Endothelial cell of umbilical vein (primary cell): Measurements from ENCODE around the gene HIVEP3.

Experiments
- CTCF ChIP-seq, 2 donors: IDR thresholded peaks; 1 replicate in 1 of 2; 2 replicates in 1 of 2; pipeline ENCODE4 v1.5.1; 2011; ENCODE audit warnings: low read length in 2 of 2, mild to moderate bottlenecking in 2 of 2, moderate library complexity in 2 of 2, control low read depth in 1 of 2, inconsistent platforms in 1 of 2, low read depth in 1 of 2; ENCODE audit not compliant: insufficient read depth in 1 of 2; ENCODE audit errors: extremely low read depth in 1 of 2
- EZH2 ChIP-seq: IDR thresholded peaks from 2 replicates; pipeline ENCODE4 v1.6.1; 2012; ENCODE audit warnings: borderline replicate concordance, low read depth, mild to moderate bottlenecking, moderate library complexity, low read length, inconsistent platforms; ENCODE audit not compliant: severe bottlenecking
- FOS ChIP-seq: IDR thresholded peaks from 2 replicates; pipeline ENCODE4 v1.6.1; 2011; ENCODE audit warnings: mild to moderate bottlenecking, low read length, moderate library complexity, borderline replicate concordance; ENCODE audit not compliant: insufficient read depth
- MAX ChIP-seq: IDR thresholded peaks from 2 replicates; pipeline ENCODE4 v1.6.1; 2011; ENCODE audit not compliant: insufficient read depth, insufficient read length
- MYC ChIP-seq: IDR thresholded peaks from one replicate; pipeline ENCODE4 v1.6.1; 2011; ENCODE audit warnings: mild to moderate bottlenecking, low read depth, low read length
- POLR2A ChIP-seq: IDR thresholded peaks from 2 replicates; pipeline ENCODE4 v1.6.1; 2012; ENCODE audit warnings: low read depth, mild to moderate bottlenecking, control low read depth, low read length
- POLR2AphosphoS5 ChIP-seq: IDR thresholded peaks from 2 replicates; pipeline ENCODE4 v1.6.1; 2012; ENCODE audit warnings: low read depth, mild to moderate bottlenecking, control low read depth, low read length, moderate library complexity; ENCODE audit not compliant: insufficient read depth

- TF ChIP-seq POLR2A, result no peak
- no peak for TF ChIP-seq CTCF (IDR thresholded peaks at IDR 0.05; ENCODE audit: extremely low read depth in 1 of 2, insufficient read depth in 1 of 2, low read depth in 1 of 2, low read length in 2 of 2)
- no peak for TF ChIP-seq EZH2
- TF ChIP-seq MAX, result no peak
- TF ChIP-seq POLR2AphosphoS5, result no peak
- no peak for TF ChIP-seq MYC
- no peak for TF ChIP-seq FOS
These were observed 191.0 kb downstream of the HIVEP3 start for GRCh38 chr1:41727749-41728115.
